ENCODE data around the gene RHOBTB1.

Gene RHOBTB1

GRCh38 chr10:60898321-60898720, 45.7 kb downstream of the RHOBTB1 start:
- no peak for DNase-seq (ENCODE audit: insufficient read length, low spot score)
- no peak for TF ChIP-seq POLR2A (IDR thresholded peaks at IDR 0.05; ENCODE audit: low read depth, low read length)
- no peak for FAIRE-seq

- TF ChIP-seq POLR2A (IDR thresholded peaks at IDR 0.05; ENCODE audit: low read depth, low read length) = no peak
- FAIRE-seq (peak; percentile 62), DNase-seq (ENCODE audit: insufficient read length, low spot score) (no peak)
Measured at GRCh38 chr10:60896810-60897209, 47.2 kb downstream of the RHOBTB1 start.

GRCh38 chr10:60896033-60896432, 48.0 kb downstream of the RHOBTB1 start:
- TF ChIP-seq POLR2A (IDR thresholded peaks at IDR 0.05; ENCODE audit: low read depth, low read length) = no peak
- DNase-seq (ENCODE audit: insufficient read length, low spot score) = no peak
- FAIRE-seq = no peak

GRCh38 chr10:60894786-60895185, 49.2 kb downstream of the RHOBTB1 start:
- DNase-seq (ENCODE audit: insufficient read length, low spot score) = no peak
- no peak for FAIRE-seq
- no peak for TF ChIP-seq POLR2A (IDR thresholded peaks at IDR 0.05; ENCODE audit: low read depth, low read length)

DNA sequence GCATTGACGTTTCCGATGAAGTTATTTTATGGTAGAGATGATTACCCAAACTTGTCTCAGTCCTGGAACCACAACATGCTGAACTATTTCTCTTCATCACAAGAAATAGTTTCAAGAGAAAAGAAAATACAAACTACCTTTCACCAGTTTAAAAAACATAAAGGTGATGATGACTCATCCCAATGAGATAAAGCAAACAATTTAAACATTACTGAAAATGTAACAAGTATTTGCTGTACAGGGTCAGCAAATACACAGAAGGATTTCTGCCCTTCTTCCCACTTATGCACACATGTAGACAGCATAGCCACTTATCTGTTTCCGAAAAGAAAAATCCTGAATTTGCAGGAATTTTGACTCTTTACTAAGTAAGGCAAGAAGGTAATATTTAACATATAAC, 50.8 kb downstream of the RHOBTB1 start:
- DNase-seq (ENCODE audit: insufficient read length, low spot score) (no peak), FAIRE-seq (peak; percentile 20)
- TF ChIP-seq POLR2A (IDR thresholded peaks at IDR 0.05; ENCODE audit: low read depth, low read length) = no peak

GRCh38 chr10:60892571-60892970, 51.4 kb downstream of the RHOBTB1 start:
- FAIRE-seq = peak; percentile 11
- no peak for TF ChIP-seq POLR2A (IDR thresholded peaks at IDR 0.05; ENCODE audit: low read depth, low read length)
- no peak for DNase-seq (ENCODE audit: insufficient read length, low spot score)

GRCh38 chr10:60890811-60891210, 53.2 kb downstream of the RHOBTB1 start:
- DNase-seq (ENCODE audit: insufficient read length, low spot score) = no peak
- no peak for FAIRE-seq
- no peak for TF ChIP-seq POLR2A (IDR thresholded peaks at IDR 0.05; ENCODE audit: low read depth, low read length)

DNA sequence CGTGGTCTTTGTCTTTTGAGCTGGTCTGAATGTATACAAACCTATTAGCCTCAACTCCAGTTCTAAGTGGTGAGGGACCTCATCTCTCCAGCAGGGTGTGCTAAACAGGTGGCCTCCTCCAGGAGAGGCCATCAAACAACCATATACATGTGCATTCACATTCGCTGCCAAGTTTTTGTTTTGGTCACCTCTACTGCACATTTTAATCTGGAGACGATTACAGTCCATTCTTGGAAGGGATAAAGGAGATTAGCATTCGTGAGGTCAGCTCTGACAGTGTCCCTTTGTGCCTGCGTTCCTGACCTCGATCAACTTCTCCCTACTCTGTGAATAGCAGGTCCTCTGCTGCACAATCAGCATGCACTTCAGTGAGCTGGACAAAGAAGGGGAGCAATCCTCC, 60.8 kb downstream of the RHOBTB1 start:
- DNase-seq (ENCODE audit: insufficient read length, low spot score) (peak; percentile 12), FAIRE-seq (no peak)
- no peak for TF ChIP-seq POLR2A (IDR thresholded peaks at IDR 0.05; ENCODE audit: low read depth, low read length)

DNA sequence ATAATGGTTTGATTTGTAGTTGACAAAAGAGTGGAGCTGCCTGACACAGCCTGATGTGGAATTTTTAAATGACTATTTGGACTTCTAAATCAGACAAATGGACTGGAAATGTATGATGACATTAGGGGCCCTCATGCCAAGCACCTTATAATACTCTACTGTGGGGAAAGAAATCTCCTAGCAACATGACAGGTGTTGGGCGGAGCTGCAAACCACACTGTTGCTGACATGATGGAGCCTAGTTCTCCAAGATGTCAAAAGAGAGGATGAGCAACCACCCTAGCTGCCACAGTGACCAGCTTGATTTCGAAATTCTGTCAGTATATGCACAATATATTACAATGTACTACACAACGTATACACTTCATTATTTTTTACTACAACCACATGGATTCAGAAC, 65.8 kb downstream of the RHOBTB1 start:
- TF ChIP-seq POLR2A (IDR thresholded peaks at IDR 0.05; ENCODE audit: low read depth, low read length) = no peak
- FAIRE-seq = no peak
- no peak for DNase-seq (ENCODE audit: insufficient read length, low spot score)

DNA sequence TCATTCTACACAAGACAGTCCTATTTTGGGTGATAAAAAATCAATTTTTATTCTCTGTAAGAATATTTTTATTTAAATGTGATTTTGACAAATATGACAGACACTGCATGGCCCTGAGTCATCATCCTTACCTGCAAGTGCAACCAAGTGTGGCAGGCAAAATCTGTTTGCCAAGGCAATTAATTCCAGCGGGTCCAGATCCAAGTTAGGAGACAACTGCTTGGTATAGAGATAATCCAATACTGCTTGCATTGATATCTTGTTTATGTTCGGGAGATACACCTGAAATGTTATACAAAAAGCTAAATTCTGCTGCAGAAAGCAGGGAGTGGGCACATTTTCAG, 66.2 kb downstream of the RHOBTB1 start:
- DNase-seq (ENCODE audit: insufficient read length, low spot score) (no peak), FAIRE-seq (no peak)
- TF ChIP-seq POLR2A (IDR thresholded peaks at IDR 0.05; ENCODE audit: low read depth, low read length) = no peak

DNA sequence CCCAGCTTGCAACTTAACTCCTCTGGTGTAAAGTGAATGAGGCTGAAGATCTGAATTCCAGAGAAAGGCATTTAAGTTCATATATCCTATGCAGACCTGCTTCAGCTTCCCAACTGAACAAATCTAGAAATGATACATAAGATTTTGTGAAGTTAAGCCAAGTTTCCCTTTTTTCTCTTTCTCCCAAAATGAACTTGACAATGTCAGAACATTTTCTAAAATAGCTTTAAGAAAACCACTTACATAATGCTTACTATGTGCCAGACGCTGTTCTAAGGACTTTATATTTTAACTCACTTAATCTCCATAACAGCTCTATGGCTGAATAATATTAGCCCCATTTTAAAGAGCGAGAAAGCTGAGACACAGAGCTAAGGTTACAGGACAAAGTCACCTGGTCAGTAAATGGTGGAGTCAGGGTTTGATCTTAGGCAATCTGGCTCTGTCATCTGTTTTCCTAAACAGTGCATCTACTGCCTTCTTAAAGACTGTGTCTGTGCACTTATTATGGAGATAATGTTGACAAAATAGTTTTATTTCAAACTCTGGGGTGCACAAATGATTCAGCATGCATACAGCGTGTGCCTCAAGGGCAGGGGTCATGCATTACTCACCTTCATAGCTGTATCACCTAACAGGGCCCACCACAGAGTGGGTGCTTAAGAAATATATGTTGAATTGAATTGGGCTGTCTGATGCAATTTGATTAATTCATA, 66.8 kb downstream of the RHOBTB1 start:
- TF ChIP-seq POLR2A (IDR thresholded peaks at IDR 0.05; ENCODE audit: low read depth, low read length) = no peak
- FAIRE-seq (no peak), DNase-seq (ENCODE audit: insufficient read length, low spot score) (no peak)

- no peak for TF ChIP-seq POLR2A (IDR thresholded peaks at IDR 0.05; ENCODE audit: low read depth, low read length)
- DNase-seq (ENCODE audit: insufficient read length, low spot score) (no peak), FAIRE-seq (no peak)
Measured at GRCh38 chr10:60873758-60874157, 70.2 kb downstream of the RHOBTB1 start.

- DNase-seq (ENCODE audit: insufficient read length, low spot score) (no peak), FAIRE-seq (no peak)
- no peak for TF ChIP-seq POLR2A (IDR thresholded peaks at IDR 0.05; ENCODE audit: low read depth, low read length)
Measured at GRCh38 chr10:60872451-60872850, 71.5 kb downstream of the RHOBTB1 start.

DNA sequence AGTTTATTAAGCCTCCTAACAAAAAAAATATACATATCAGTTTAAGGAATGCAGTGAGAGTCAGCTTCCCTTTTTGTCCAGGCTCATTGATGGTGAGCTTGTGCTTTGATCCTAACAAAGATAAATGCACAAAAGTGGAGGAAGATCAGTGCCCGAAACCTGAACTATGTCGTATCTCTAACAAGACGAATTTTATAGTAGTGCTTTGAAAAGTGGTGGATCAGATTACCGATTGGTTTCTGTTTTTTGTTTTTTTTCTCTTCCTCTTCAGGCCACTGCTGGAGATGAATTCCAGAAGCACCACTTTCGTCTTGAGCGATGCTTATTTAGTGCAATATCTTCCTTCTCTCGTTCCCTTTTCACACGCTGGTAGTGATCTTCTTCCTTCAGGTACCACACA, 72.8 kb downstream of the RHOBTB1 start:
- TF ChIP-seq POLR2A (IDR thresholded peaks at IDR 0.05; ENCODE audit: low read depth, low read length) = no peak
- no peak for FAIRE-seq
- DNase-seq (ENCODE audit: insufficient read length, low spot score) = no peak

DNA sequence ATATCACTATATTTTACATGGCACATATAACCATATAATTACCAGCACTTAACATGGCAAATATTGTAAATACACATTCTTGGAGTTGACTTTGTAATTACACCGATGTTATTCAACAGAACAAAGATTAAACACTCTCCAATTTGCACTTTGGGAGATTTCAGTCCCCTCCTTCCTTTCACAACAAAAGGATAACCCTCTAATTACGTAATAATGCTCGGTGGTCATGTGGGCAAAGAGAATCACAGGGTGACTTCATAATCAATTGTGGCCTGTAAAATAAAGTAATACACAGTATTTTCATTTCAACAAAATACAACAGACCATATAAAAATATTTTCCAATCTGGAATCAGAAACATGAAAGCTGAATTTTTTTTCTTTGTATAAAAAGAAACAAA, 73.2 kb downstream of the RHOBTB1 start:
- FAIRE-seq = no peak
- TF ChIP-seq POLR2A (IDR thresholded peaks at IDR 0.05; ENCODE audit: low read depth, low read length) = no peak
- no peak for DNase-seq (ENCODE audit: insufficient read length, low spot score)

- TF ChIP-seq POLR2A (IDR thresholded peaks at IDR 0.05; ENCODE audit: low read depth, low read length) = no peak
- DNase-seq (ENCODE audit: insufficient read length, low spot score) (no peak), FAIRE-seq (no peak)
Measured at GRCh38 chr10:60870416-60870728, 73.6 kb downstream of the RHOBTB1 start.

Measured in H54 (cell line).